Bronchial epithelial cell (primary cell): Measurements from ENCODE around the gene TMOD2. TPM values are rescaled to one million over a fixed set of nuclear protein-coding genes. Genes with fewer than 3 reads are reported as not detected.

Source experiments
- DNase-seq: peaks from one replicate; pipeline ENCODE4 v3.0.0-alpha.2; 2010; ENCODE audit warnings: low read depth
- FAIRE-seq: peaks from 2 replicates; lab custom pipeline; 2011; peaks lifted over from hg19 to GRCh38; lab: Jason Lieb, UNC
- H3K27me3 ChIP-seq: 2 replicates; pipeline ENCODE4 v1.5.1; 2011; ENCODE audit warnings: low read length; ENCODE audit not compliant: control insufficient read depth, insufficient read depth
- H3K36me3 ChIP-seq: 2 replicates; pipeline ENCODE4 v1.5.1; 2011; ENCODE audit warnings: low read length; ENCODE audit not compliant: control insufficient read depth, insufficient read depth
- H3K4me3 ChIP-seq: 2 replicates; pipeline ENCODE4 v1.5.1; 2011; ENCODE audit warnings: mild to moderate bottlenecking, low read depth, low read length, control low read depth
- CTCF ChIP-seq: IDR thresholded peaks from 2 replicates; pipeline ENCODE4 v1.5.1; 2011; ENCODE audit warnings: mild to moderate bottlenecking, moderate library complexity, low read length, control low read depth, inconsistent platforms; ENCODE audit not compliant: insufficient read depth, severe bottlenecking
- total RNA-seq: library from RNA; depleted of rRNA; stranded (reverse); fragments of >200 nt; gene quantifications from 2 replicates; pipeline ENCODE4 v1.2.1, GENCODE V29; 2014

TMOD2 gene
- total RNA-seq, 1 donor from 2014 or later: 2.1 TPM

GRCh38 chr15:51731549-51732267 is 19.7 kb upstream of the TMOD2 start:
- DNase-seq: peak; percentile 39
- no peaks in the 10 kb centered on the region for H3K27me3 ChIP-seq
- no peak for TF ChIP-seq CTCF
- no peak for FAIRE-seq
- no peaks in the 10 kb centered on the region for H3K36me3 ChIP-seq
- no peak overlapping the region for H3K4me3 ChIP-seq

DNA sequence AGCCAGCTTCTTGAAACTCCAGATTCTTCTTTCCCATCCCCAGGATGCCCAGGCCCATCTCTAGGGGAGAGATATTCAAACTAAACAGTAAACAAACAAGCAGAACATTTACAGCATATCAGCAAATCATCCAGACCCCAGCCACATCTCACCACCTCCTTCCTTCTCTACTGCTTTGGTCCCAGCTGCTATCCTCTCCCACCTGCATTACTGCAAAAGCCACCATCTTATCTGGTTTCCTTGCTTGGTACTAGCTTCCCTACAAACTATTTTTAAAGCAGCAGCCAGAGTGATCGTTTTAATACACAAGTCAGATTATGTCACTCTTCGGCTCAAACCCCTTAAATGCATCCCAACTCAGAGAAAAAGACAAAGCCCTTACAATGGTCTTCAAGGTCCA is 18.8 kb upstream of the TMOD2 start:
- FAIRE-seq (no peak), DNase-seq (no peak)
- H3K4me3 ChIP-seq: no peak overlapping the region
- H3K36me3 ChIP-seq: no peaks in the 10 kb centered on the region
- no peak for TF ChIP-seq CTCF
- H3K27me3 ChIP-seq: no peaks in the 10 kb centered on the region

DNA sequence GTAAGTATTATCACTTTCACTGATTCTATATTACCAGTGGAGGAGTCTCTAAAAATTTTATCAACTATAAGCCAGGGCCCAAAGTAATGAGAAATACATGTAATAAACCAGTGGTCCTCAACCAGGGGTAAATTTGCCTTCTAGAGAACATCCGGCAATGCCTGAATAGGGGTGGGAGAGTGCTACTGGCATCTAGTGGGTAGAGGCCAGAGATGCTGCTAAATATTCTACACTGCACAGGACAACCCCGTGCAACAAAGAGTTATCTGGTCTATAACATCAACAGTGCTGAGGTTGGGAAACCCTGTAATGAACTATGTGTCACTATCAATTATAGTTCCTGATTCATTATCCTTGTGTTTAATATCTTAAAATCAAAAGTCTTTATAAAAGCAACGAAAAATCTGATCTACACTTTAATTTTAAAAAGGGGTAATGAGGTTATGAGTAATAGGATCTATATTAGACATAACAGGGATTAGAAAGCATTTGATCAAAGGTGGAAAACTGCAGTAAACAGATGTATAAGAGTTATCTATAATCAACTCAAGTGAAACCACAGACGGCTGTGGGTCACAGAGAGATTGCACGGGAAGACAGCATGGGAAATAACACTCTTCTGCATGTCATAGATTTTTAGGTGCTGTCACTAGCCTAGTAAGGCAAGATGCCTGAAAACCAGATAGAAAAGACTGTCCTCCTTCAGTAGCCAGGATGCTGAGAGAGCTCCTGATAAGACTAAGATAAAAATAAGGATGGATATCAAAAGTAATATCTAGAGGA is 16.0 kb upstream of the TMOD2 start:
- no peak overlapping the region for H3K4me3 ChIP-seq
- no peak for FAIRE-seq
- TF ChIP-seq CTCF: no peak
- H3K36me3 ChIP-seq: no peaks in the 10 kb centered on the region
- DNase-seq: no peak
- H3K27me3 ChIP-seq: no peaks in the 10 kb centered on the region

DNA sequence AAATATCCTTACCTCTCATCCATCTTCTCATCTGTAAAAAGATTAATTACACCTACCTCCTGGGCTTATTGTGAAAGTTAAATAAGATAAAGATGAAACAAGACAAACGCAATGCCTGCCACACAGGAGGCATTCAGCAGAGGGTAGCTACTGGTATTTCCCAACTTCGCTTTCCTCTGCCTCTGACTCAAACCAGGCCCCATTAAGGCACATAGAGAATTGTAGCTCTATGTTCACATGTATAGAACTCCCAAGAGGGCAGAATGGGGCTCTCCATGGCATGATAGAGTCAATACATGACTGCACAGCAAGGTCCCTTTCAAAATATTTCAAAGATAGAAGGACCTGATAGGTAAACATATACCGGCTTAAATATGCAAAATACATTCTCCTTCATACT is 15.3 kb upstream of the TMOD2 start:
- FAIRE-seq (no peak), DNase-seq (peak; percentile 29)
- no peak for TF ChIP-seq CTCF
- Histone ChIP-seq H3K4me3 (no peak overlapping the region), H3K36me3 (no peaks in the 10 kb centered on the region), H3K27me3 (no peaks in the 10 kb centered on the region)

DNA sequence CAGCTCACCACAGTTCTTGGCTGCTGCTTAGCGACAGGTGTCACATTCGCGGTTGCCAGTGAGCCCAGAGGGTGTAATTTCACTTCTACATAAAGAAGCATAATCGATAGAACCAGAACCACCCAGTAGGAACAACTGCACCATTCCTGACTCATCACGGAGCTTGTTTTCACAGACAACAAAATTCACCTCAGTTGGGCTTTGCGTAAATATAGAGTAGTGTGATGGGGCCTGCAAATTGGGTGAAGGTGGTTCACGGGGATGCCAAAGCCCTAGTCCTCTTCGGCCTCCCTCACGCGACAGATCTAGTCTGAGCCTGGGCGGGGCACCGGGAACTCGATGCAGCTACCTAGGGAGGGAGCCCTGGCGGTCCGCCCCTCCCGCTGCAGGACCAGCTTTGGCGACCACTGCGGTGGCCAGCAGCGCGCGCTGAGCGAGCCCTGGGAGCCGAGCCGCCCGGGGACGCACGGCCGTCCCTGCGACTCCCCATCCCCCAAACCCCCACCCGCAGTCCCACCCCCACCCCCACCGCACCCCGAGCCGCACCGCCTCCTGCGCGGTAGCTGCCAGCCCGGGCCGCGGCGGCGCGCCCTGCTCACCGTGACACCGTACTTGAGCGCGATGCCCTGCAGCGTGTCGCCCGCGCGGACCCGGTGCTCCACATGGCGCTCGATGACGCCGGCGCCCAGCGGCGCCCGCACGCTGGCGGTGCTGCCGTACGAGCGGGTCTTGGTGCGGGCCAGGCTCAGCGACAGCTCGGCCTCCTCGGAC is 14.5 kb upstream of the TMOD2 start:
- no peak for DNase-seq
- H3K27me3 ChIP-seq: no peaks in the 10 kb centered on the region
- FAIRE-seq: no peak
- no peaks in the 10 kb centered on the region for H3K36me3 ChIP-seq
- TF ChIP-seq CTCF: no peak
- H3K4me3 ChIP-seq: peak overlapping the region; percentile 63
